Stimulated activated naive CD8-positive, alpha-beta T cell treated with anti-CD3 and anti-CD28 coated beads, Interleukin-15, amount 100 ng/mL, for 72 hours (primary cell): ENCODE measurements around the gene CCDC124.
"Not testable (repeated sequence)": the region's sequence is repeated elsewhere in the genome, so short reads cannot be mapped to it uniquely, and the experiment has no call there.

Experiments used
- ATAC-seq: fragments of 150-1000 bp; cut with Tn5 transposase; 2 replicates; pipeline ENCODE4 v1.10.0; 2021; ENCODE audit warnings: mild to moderate bottlenecking, moderate library complexity
- DNase-seq, 2 donors: peaks; one replicate each; pipeline ENCODE4 v3.0.0; 2021 to 2022
- H3K27ac Mint-ChIP-seq, 2 donors: one replicate each; pipeline ENCODE4 v1.8.0; 2022; ENCODE audit warnings: mild to moderate bottlenecking in 2 of 2, mixed read lengths in 2 of 2, moderate library complexity in 2 of 2
- H3K27me3 Mint-ChIP-seq: one replicate; pipeline ENCODE4 v1.8.0; 2022; ENCODE audit warnings: mixed read lengths
- H3K4me1 Mint-ChIP-seq: one replicate; pipeline ENCODE4 v1.8.0; 2022; ENCODE audit warnings: mild to moderate bottlenecking, mixed read lengths
- H3K4me3 Mint-ChIP-seq, 2 donors: one replicate each; pipeline ENCODE4 v1.8.0; 2022; ENCODE audit warnings: mild to moderate bottlenecking in 2 of 2, mixed read lengths in 2 of 2, moderate library complexity in 1 of 2
- H3K9me3 Mint-ChIP-seq, 2 donors: one replicate each; pipeline ENCODE4 v1.8.0; 2022; ENCODE audit warnings: mixed read lengths in 2 of 2

The CCDC124 gene, protein sequence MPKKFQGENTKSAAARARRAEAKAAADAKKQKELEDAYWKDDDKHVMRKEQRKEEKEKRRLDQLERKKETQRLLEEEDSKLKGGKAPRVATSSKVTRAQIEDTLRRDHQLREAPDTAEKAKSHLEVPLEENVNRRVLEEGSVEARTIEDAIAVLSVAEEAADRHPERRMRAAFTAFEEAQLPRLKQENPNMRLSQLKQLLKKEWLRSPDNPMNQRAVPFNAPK

GRCh38 chr19:17932485-17933338, at the start of gene CCDC124:
CCDC124 (plus strand) TSS chr19:17933015; CDS start chr19:17936421, 3,406 bp downstream.
- Mint-ChIP-seq H3K27me3 (no peaks in the 10 kb centered on the region), H3K9me3 (no peaks in the 10 kb centered on the region), H3K4me3 (peak within 1 kb of the TSS; percentile 95 to 99), H3K27ac (peak within 1 kb of the TSS; percentile 98), H3K4me1 (peaks cover 30% of the 10 kb centered on the region)
- DNase-seq = peak; percentile 93 to 95
- ATAC-seq = peak; percentile 99

DNA sequence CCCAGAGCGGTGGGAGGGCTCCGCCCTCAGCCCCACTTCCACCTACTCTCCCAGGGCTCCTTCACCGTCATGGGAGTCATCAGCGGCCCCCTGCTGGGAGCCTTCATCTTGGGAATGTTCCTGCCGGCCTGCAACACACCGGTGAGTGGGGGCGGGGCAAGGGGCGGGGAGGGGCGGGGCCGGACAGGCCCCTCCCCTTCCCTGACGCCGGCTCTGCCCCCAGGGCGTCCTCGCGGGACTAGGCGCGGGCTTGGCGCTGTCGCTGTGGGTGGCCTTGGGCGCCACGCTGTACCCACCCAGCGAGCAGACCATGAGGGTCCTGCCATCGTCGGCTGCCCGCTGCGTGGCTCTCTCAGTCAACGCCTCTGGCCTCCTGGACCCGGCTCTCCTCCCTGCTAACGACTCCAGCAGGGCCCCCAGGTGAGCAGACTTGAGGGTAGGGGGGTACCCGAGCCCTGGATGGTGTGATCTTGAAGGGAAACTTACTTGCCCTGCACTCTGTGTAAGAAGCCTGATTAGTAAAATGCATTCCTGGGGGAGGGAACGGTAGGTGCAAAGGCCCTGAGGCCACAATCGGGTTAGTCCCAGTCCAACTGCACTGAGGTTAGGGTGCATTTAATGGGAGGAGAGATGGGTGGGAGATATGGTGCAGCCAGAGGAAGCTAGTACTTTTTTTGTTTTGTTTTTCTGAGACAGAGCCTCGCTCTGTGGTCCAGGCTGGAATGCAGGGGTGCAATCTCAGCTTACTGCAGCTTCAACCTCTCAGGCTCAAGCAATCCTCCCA, 49.0 kb upstream of the CCDC124 start:
- no peaks in the 10 kb centered on the region for H3K4me1 Mint-ChIP-seq
- H3K9me3 Mint-ChIP-seq = no peaks in the 10 kb centered on the region
- H3K27ac Mint-ChIP-seq = no peak overlapping the region
- ATAC-seq = no peak
- no peak overlapping the region for H3K4me3 Mint-ChIP-seq
- H3K27me3 Mint-ChIP-seq = no peaks in the 10 kb centered on the region
- DNase-seq = no peak

DNA sequence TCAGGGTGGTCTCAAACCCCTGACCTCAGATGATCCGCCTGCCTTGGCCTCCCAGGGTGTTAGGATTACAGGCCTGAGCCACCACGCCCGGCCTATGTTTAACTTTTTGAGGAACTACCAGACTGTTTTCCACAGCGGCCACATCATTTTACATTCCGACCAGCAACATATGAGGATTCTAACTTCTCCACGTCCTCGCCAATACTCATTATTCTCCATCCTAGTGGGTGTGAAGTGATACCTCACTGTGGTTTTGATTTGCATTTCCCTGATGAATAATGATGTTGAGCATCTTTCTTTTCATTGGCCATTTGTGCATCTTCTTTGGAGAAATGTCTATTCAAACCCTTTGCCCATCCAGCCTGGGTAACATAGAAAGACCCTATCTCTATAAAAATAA, 46.3 kb upstream of the CCDC124 start:
- DNase-seq = no peak
- no peaks in the 10 kb centered on the region for H3K27me3 Mint-ChIP-seq
- no peak for ATAC-seq
- H3K4me3 Mint-ChIP-seq = no peak overlapping the region
- no peaks in the 10 kb centered on the region for H3K9me3 Mint-ChIP-seq
- H3K4me1 Mint-ChIP-seq = no peaks in the 10 kb centered on the region
- no peak overlapping the region for H3K27ac Mint-ChIP-seq

DNA sequence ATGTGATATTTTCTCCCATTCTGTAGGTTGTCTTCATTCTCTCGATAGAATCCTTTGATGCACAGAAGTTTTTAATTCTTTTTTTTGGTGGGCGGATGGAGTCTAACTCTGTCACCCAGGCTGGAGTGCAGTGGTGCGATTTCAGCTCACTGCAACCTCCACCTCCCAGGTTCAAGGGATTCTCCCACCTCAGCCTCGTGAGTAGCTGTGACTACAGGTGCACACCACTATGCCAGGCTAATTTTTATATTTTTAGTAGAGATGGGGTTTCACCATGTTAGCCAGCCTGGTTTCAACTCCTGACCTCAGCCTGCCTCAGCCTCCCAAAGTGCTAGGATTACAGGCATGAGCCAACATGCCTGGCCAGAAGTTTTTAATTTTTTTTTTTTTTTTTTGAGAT, 45.6 kb upstream of the CCDC124 start:
- H3K4me3 Mint-ChIP-seq, H3K27ac Mint-ChIP-seq, DNase-seq, H3K27me3 Mint-ChIP-seq, ATAC-seq, H3K4me1 Mint-ChIP-seq, H3K9me3 Mint-ChIP-seq: not testable (repeated sequence)

- Mint-ChIP-seq H3K4me3 (no peak overlapping the region), H3K27ac (no peak overlapping the region), H3K4me1 (no peaks in the 10 kb centered on the region), H3K9me3 (no peaks in the 10 kb centered on the region), H3K27me3 (no peaks in the 10 kb centered on the region)
- DNase-seq (no peak), ATAC-seq (no peak)
These were observed 44.6 kb upstream of the CCDC124 start for GRCh38 chr19:17888260-17888659.

DNA sequence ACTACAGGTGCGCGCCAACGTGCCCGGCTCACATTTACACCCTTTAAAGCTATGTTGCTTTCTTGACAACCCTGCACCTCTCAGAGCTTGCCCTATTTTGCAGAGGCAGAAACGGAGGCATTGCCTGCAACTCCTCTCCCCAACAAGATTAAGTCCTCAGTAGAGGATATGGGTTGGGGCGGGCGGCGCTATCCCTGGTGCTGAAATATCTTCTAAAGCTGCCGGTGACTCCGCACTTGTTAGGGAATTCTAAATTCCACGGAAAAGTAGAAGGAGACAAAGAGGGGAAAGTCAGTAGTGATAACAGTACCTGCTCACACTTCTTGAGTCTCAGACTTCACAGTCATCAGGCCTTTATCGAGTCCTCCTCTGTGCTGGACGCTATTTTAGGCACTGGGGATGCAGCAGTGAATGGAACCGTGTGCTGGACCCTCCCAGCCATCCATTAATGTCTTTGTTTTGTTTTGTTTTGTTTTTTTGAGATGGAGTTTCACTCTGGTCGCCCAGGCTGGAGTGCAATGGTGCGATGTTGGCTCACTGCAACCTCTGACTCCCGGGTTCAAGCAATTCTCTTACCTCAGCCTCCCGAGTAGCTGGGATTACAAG, 43.1 kb upstream of the CCDC124 start:
- ATAC-seq = no peak

DNA sequence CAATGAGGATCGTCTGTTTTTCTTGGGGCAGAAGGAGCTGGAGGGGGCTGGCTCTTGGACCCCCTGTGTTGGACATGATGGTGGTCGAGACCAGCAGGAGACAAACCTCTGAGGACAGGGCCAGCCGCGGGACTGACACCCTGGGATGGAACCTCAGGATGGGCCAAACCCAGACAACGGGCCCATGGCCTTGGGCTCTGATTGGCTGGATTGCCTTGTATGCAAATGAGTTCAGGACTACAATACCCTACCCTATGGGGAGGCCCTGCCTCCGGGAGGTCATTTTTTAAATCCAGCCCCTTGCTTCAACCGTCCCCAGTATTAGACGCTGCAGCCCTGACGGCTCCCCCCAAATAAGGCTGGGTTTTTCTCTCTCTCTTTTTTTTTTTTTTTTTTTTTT, 39.0 kb upstream of the CCDC124 start:
- H3K4me1 Mint-ChIP-seq = no peaks in the 10 kb centered on the region
- H3K9me3 Mint-ChIP-seq = no peaks in the 10 kb centered on the region
- H3K27ac Mint-ChIP-seq = no peak overlapping the region
- no peak overlapping the region for H3K4me3 Mint-ChIP-seq
- no peak for DNase-seq
- ATAC-seq = no peak
- H3K27me3 Mint-ChIP-seq = peaks cover under 1% of the 10 kb centered on the region

More for the DNA sequence above, 43.1 kb upstream of the CCDC124 start:
- no peaks in the 10 kb centered on the region for H3K27me3 Mint-ChIP-seq
- H3K4me3 Mint-ChIP-seq = no peak overlapping the region
- H3K9me3 Mint-ChIP-seq = no peaks in the 10 kb centered on the region
- no peaks in the 10 kb centered on the region for H3K4me1 Mint-ChIP-seq
- no peak overlapping the region for H3K27ac Mint-ChIP-seq
- DNase-seq = no peak

DNA sequence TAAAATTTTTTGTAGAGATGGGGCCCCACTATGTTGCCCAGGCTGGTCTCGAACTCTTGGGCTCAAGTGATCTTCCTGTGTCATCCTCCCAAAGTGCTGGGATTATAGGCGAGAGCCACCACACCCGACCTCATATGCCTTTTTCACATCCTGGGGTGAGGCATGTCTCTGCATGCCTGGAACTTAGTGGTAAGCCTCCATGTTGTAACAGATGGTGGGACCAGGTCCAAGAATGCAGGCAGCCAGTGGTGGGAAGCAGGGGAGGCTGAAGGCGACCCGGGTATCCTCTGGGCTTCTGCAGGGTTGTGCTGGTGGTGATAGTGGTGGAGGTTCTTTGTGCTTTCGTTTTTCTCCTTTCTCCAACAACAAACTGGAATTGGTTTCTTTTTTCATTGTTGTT, 30.1 kb upstream of the CCDC124 start:
- ATAC-seq = no peak
- H3K4me1 Mint-ChIP-seq = no peaks in the 10 kb centered on the region
- DNase-seq = no peak
- no peak overlapping the region for H3K27ac Mint-ChIP-seq
- no peaks in the 10 kb centered on the region for H3K9me3 Mint-ChIP-seq
- H3K27me3 Mint-ChIP-seq = peaks cover 21% of the 10 kb centered on the region
- H3K4me3 Mint-ChIP-seq = no peak overlapping the region

GRCh38 chr19:17908244-17908643, 24.6 kb upstream of the CCDC124 start:
- ATAC-seq = no peak
- Mint-ChIP-seq H3K27me3 (no peaks in the 10 kb centered on the region), H3K9me3 (peaks cover 4 to 7% of the 10 kb centered on the region in 2 donors), H3K4me3 (no peak overlapping the region), H3K4me1 (no peaks in the 10 kb centered on the region), H3K27ac (no peak overlapping the region)
- no peak for DNase-seq

- peaks cover 4 to 14% of the 10 kb centered on the region in 2 donors for H3K9me3 Mint-ChIP-seq
- no peak overlapping the region for H3K4me3 Mint-ChIP-seq
- DNase-seq (no peak), ATAC-seq (no peak)
- H3K27ac Mint-ChIP-seq = no peak overlapping the region
- no peaks in the 10 kb centered on the region for H3K27me3 Mint-ChIP-seq
- no peaks in the 10 kb centered on the region for H3K4me1 Mint-ChIP-seq
These were observed 23.6 kb upstream of the CCDC124 start for GRCh38 chr19:17909003-17909732.

GRCh38 chr19:17910791-17911360, 21.9 kb upstream of the CCDC124 start:
- no peak for DNase-seq
- H3K4me3 Mint-ChIP-seq = no peak overlapping the region
- H3K27me3 Mint-ChIP-seq = no peaks in the 10 kb centered on the region
- peaks cover 4 to 14% of the 10 kb centered on the region in 2 donors for H3K9me3 Mint-ChIP-seq
- no peaks in the 10 kb centered on the region for H3K4me1 Mint-ChIP-seq
- no peak overlapping the region for H3K27ac Mint-ChIP-seq
- no peak for ATAC-seq

DNA sequence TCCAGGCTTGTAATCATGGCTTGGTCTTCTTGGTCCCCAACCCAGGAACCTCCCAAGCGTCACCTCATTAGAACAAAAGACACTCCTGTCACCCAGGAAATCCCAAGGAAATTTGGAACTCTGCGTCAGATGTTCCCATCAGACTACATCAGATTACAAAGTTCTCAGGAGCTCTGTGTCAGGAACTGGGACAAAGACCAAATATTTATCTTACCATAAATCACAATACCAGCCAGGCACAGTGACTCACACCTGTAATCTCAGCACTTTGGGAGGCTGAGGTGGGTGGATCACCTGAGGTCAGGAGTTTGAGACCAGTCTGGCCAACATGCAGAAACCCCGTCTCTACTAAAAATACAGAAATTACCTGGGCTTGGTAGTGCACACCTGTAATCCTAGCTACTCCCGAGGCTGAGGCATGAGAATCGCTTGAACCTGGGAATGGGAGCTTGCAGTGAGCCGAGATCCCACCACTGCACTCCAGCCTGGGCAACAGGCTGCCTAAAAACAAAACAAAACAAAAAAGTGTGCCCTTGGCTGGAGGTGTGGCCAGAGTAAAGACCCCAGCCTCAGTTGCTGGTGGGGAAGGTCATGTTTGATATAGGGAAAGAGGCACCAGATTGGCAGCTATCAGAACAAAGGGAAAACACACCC, 16.7 kb upstream of the CCDC124 start:
- Mint-ChIP-seq H3K27ac (no peak overlapping the region), H3K4me1 (no peaks in the 10 kb centered on the region), H3K27me3 (peaks cover 9% of the 10 kb centered on the region), H3K4me3 (no peak overlapping the region), H3K9me3 (peaks cover 0 to 7% of the 10 kb centered on the region in 2 donors)
- ATAC-seq (no peak), DNase-seq (no peak)

DNA sequence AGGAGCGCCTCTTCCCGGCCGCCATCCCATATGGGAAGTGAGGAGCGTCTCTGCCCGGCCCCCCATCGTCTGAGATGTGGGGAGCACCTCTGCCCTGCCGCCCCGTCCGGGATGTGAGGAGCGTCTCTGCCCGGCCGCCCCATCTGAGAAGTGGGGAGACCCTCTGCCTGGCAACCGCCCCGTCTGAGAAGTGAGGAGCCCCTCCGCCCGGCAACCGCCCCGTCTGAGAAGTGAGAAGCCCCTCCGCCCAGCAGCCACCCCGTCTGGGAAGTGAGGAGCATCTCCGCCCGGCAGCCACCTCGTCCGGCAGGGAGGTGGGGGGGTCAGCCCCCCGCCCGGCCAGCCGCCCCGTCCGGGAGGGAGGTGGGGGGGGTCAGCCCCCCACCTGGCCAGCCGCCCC, 14.7 kb upstream of the CCDC124 start:
- not testable (repeated sequence) for H3K27ac Mint-ChIP-seq, H3K9me3 Mint-ChIP-seq, ATAC-seq, H3K4me1 Mint-ChIP-seq, H3K4me3 Mint-ChIP-seq, H3K27me3 Mint-ChIP-seq, DNase-seq

GRCh38 chr19:17919122-17919521, 13.7 kb upstream of the CCDC124 start:
- not testable (repeated sequence) for H3K27me3 Mint-ChIP-seq, DNase-seq, H3K27ac Mint-ChIP-seq, ATAC-seq, H3K4me1 Mint-ChIP-seq, H3K9me3 Mint-ChIP-seq, H3K4me3 Mint-ChIP-seq
